ENCODE measurements around the gene SCAF4.

SCAF4 gene

DNA sequence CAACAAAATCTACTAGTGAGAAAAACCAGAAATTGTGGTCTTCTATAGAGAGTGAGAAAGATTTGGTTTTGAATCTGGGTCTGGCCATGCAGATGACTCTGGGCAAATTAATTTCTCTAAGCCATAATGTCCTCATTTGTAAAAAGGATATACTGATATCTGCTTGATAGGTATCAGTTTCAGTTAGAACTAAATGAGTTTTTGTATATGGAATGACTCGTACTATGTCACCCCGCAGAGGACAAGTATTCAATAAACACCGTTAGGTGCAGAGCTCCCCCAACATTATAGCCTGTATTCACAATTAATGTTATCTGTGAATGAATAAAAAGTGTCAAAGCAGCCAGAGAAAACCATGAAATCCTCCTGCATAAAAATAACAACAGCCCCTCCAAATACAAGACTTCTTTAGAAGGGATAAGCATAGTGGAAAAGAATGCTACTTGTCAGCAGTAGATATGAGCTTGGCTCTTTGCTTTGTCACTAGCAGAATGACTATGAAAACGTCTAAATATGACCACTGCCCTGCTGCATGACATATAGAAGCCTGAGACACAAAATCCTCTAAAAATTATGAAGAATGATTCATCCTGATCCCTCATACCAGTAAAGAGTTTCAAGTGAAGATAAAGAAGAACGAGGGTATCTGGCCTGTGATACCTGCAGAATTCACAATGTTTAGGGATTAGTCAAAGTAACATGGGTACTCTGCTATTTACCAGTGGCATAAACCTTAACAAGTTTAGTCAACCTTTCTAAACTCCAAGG, 17.8 kb downstream of the SCAF4 start:
- peaks cover 98% of the 10 kb centered on the region for H3K79me2 ChIP-seq (ENCODE audit: insufficient read depth, low read length)

GRCh38 chr21:31713115-31713514, 18.8 kb downstream of the SCAF4 start:
- Histone ChIP-seq H3K4me1 (ENCODE audit: insufficient read depth, low read length) (no peaks in the 10 kb centered on the region), H3K4me3 (ENCODE audit: low read depth in 1 of 2, low read length in 2 of 2) (no peak overlapping the region), H3K4me2 (ENCODE audit: insufficient read depth, low read length) (no peak overlapping the region), H3K9me3 (ENCODE audit: insufficient read depth, low read length, severe bottlenecking) (no peaks in the 10 kb centered on the region), H3K27ac (ENCODE audit: low read length) (no peak overlapping the region), H3K9ac (ENCODE audit: low read depth, low read length) (no peak overlapping the region), H3K36me3 (ENCODE audit: insufficient read depth, low read length) (no peaks in the 10 kb centered on the region), H3K27me3 (ENCODE audit: insufficient read depth, low read length, poor library complexity) (no peaks in the 10 kb centered on the region), H3K79me2 (ENCODE audit: insufficient read depth, low read length) (peaks cover 98% of the 10 kb centered on the region), H4K20me1 (ENCODE audit: insufficient read depth, low read length) (peaks cover 88% of the 10 kb centered on the region), H2AFZ (ENCODE audit: low read depth, low read length) (no peak overlapping the region)
- ATAC-seq (ENCODE audit: insufficient read depth, low read depth) (no peak), DNase-seq (no peak)
- TF ChIP-seq CTCF (IDR thresholded peaks at IDR 0.05; ENCODE audit: borderline replicate concordance, extremely low read depth, low read length, poor library complexity, severe bottlenecking) (no peak), EZH2 (IDR thresholded peaks at IDR 0.05; ENCODE audit: borderline replicate concordance, low read depth, low read length, severe bottlenecking) (no peak)

More for the DNA sequence above, 17.8 kb downstream of the SCAF4 start:
- no peak overlapping the region for H3K27ac ChIP-seq (ENCODE audit: low read length)
- H3K27me3 ChIP-seq (ENCODE audit: insufficient read depth, low read length, poor library complexity), result no peaks in the 10 kb centered on the region
- H3K4me2 ChIP-seq (ENCODE audit: insufficient read depth, low read length), result no peak overlapping the region
- H3K36me3 ChIP-seq (ENCODE audit: insufficient read depth, low read length), result no peaks in the 10 kb centered on the region
- no peak for ATAC-seq (ENCODE audit: insufficient read depth, low read depth)
- no peak overlapping the region for H2AFZ ChIP-seq (ENCODE audit: low read depth, low read length)
- no peak overlapping the region for H3K4me3 ChIP-seq (ENCODE audit: low read depth in 1 of 2, low read length in 2 of 2)
- no peaks in the 10 kb centered on the region for H3K4me1 ChIP-seq (ENCODE audit: insufficient read depth, low read length)
- no peaks in the 10 kb centered on the region for H3K9me3 ChIP-seq (ENCODE audit: insufficient read depth, low read length, severe bottlenecking)
- TF ChIP-seq CTCF (IDR thresholded peaks at IDR 0.05; ENCODE audit: borderline replicate concordance, extremely low read depth, low read length, poor library complexity, severe bottlenecking), result no peak
- TF ChIP-seq EZH2 (IDR thresholded peaks at IDR 0.05; ENCODE audit: borderline replicate concordance, low read depth, low read length, severe bottlenecking), result no peak
- H3K9ac ChIP-seq (ENCODE audit: low read depth, low read length), result no peak overlapping the region
- no peak for DNase-seq
- peaks cover 90% of the 10 kb centered on the region for H4K20me1 ChIP-seq (ENCODE audit: insufficient read depth, low read length)

DNA sequence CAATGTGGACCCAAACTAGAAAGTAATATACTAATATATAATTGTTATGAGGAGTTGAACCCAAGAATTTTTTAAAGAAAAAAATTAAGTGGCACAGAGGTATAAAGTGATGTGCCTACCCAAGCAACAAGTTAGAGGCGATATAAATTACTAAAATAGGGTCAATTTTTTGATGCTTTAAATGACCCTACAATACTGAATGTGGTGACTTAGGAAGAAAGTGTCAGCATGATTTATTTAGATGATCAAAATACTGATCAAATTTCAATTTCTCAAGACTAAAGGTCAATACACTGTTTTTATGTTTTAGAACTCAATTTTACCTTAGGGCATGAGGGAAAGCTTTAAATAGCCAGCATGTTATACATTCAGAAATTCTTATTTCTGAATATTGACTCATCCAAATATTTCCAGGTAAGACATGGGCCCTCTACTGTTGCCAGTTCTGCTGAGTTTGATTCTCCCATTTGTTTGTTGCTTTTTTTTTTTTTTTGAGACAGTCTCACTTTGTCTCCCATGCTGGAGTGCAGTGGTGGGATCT, 20.1 kb downstream of the SCAF4 start:
- TF ChIP-seq CTCF (IDR thresholded peaks at IDR 0.05; ENCODE audit: borderline replicate concordance, extremely low read depth, low read length, poor library complexity, severe bottlenecking) (no peak), EZH2 (IDR thresholded peaks at IDR 0.05; ENCODE audit: borderline replicate concordance, low read depth, low read length, severe bottlenecking) (no peak)
- no peak overlapping the region for H3K4me3 ChIP-seq (ENCODE audit: low read depth in 1 of 2, low read length in 2 of 2)
- no peak overlapping the region for H3K9ac ChIP-seq (ENCODE audit: low read depth, low read length)
- H3K27me3 ChIP-seq (ENCODE audit: insufficient read depth, low read length, poor library complexity), result no peaks in the 10 kb centered on the region
- DNase-seq (no peak), ATAC-seq (ENCODE audit: insufficient read depth, low read depth) (no peak)
- H3K36me3 ChIP-seq (ENCODE audit: insufficient read depth, low read length), result 0 out of 2 replicates have a peak, but pooled peaks cover 3% of the 10 kb centered on the region
- H3K4me1 ChIP-seq (ENCODE audit: insufficient read depth, low read length), result no peaks in the 10 kb centered on the region
- peaks cover 100% of the 10 kb centered on the region for H3K79me2 ChIP-seq (ENCODE audit: insufficient read depth, low read length)
- H4K20me1 ChIP-seq (ENCODE audit: insufficient read depth, low read length), result peaks cover 93% of the 10 kb centered on the region
- no peaks in the 10 kb centered on the region for H3K9me3 ChIP-seq (ENCODE audit: insufficient read depth, low read length, severe bottlenecking)
- no peak overlapping the region for H3K4me2 ChIP-seq (ENCODE audit: insufficient read depth, low read length)
- H3K27ac ChIP-seq (ENCODE audit: low read length), result no peak overlapping the region
- no peak overlapping the region for H2AFZ ChIP-seq (ENCODE audit: low read depth, low read length)
